ENCODE results near the gene ESPNL. TPM values are rescaled to one million over a fixed set of nuclear protein-coding genes. Genes with fewer than 3 reads are reported as not detected.

Gene ESPNL
- total RNA-seq, 2 donors from 2014 or later = 0.35 TPM; not detected in 1

DNA sequence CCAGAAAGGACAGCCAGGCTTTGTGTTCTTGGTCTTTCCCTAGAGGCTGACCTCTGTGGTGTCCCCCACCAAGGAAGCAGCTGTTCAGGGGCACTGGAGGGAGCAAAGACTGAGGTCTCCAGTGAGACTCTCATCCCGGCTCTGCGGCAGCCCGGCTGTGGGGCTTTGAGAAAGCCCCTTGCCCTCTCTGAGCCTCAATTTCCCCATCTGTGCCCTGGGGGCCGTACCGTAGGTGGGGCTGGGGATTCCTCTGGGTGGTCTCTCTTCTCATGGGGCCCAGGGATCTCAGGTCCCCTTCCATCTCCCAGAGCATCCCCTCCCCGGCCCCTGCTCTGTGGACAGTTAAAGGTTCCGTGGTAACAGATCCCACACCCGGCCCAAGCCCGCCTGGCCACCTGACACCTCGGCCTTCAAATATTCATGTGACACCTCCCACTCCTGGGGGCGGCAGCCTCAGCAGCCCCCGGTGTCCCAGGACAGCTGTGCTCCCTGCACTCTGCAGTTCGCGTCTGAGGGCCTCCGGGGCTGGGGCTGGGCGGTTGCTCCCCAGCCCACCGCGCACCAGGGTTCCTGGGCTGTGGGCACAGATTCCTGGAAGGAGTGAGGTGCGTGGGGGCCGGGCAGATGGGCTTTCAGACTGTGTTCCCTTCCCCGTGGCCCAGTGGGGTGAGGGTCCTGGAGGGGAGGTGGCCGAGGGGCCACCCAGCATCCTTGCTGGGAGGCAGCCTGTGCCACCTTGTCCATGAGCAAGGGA, 23.3 kb downstream of the ESPNL start:
- Histone ChIP-seq H3K36me3 (no peaks in the 10 kb centered on the region), H3K27ac (no peak overlapping the region), H3K9me3 (no peaks in the 10 kb centered on the region), H3K4me1 (ENCODE audit: control insufficient read depth in 1 of 2, low read depth in 2 of 2) (peaks cover 0 to 19% of the 10 kb centered on the region in 2 donors), H3K4me3 (no peak overlapping the region), H3K27me3 (replicated peaks; ENCODE audit: insufficient read depth) (no peaks in the 10 kb centered on the region)
- DNase-seq (ENCODE audit: low spot score) (no peak), ATAC-seq (ENCODE audit: insufficient number of reproducible peaks, low FRiP score, low read depth) (no peak)
- TF ChIP-seq, protein P1, sequence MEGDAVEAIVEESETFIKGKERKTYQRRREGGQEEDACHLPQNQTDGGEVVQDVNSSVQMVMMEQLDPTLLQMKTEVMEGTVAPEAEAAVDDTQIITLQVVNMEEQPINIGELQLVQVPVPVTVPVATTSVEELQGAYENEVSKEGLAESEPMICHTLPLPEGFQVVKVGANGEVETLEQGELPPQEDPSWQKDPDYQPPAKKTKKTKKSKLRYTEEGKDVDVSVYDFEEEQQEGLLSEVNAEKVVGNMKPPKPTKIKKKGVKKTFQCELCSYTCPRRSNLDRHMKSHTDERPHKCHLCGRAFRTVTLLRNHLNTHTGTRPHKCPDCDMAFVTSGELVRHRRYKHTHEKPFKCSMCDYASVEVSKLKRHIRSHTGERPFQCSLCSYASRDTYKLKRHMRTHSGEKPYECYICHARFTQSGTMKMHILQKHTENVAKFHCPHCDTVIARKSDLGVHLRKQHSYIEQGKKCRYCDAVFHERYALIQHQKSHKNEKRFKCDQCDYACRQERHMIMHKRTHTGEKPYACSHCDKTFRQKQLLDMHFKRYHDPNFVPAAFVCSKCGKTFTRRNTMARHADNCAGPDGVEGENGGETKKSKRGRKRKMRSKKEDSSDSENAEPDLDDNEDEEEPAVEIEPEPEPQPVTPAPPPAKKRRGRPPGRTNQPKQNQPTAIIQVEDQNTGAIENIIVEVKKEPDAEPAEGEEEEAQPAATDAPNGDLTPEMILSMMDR (IDR thresholded peaks at IDR 0.05) = no peak

DNA sequence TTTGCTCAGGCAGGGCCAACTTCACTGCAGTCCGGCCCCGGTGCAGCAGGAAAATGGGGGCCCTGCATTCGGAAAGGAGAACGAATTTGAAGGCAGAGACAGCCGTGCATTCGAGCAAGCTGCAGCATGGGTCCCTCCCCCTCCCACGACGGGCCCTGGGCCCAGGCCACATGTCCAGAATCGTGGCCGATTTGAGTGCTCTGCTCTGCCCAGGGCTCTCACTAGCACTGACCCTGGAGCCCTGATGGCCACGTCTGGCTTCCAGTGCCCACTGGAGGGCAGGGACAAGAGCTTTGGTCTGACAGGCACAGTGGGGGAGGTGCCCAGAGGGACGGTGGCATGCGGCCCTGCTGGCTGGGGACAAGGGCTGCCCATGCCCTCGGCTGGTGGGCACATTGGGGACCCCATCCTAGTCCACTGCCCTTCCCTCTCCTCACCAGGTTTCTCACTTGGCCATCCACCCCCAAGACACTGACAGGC, 23.9 kb downstream of the ESPNL start:
- TF ChIP-seq, protein P1 (IDR thresholded peaks at IDR 0.05) = no peak
- no peaks in the 10 kb centered on the region for H3K27me3 ChIP-seq (replicated peaks; ENCODE audit: insufficient read depth)
- ATAC-seq (ENCODE audit: insufficient number of reproducible peaks, low FRiP score, low read depth) = no peak
- no peak for DNase-seq (ENCODE audit: low spot score)
- no peak overlapping the region for H3K27ac ChIP-seq
- H3K9me3 ChIP-seq = no peaks in the 10 kb centered on the region
- peaks cover 0 to 19% of the 10 kb centered on the region in 2 donors for H3K4me1 ChIP-seq (ENCODE audit: control insufficient read depth in 1 of 2, low read depth in 2 of 2)
- H3K4me3 ChIP-seq = no peak overlapping the region
- H3K36me3 ChIP-seq = no peaks in the 10 kb centered on the region

DNA sequence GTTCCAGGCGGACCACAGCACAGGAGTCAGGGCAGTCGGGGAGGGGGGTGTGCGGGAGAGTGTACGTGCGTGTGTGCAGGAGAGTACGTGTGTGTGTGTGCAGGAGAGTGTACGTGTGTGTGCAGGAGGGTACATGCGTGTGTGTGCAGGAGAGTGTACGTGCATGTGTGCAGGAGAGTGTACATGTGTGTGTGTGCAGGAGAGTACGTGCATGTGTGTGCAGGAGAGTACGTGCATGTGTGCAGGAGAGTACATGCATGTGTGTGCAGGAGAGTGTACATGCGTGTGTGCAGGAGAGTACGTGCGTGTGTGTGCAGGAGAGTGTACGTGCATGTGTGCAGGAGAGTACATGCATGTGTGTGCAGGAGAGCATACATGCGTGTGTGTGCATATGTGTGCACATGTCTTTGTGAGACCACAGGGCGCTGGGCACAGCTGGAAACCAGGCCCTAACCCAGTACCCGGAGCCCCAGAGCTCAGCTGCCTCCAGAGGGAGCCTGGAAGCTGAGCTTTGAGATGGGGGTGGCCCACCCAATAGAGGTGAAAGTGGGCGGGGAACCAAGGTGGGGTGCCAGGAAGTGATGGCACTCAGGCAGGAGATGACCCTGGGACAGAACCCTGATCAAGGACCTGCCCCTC, 24.5 kb downstream of the ESPNL start:
- no peak for ATAC-seq (ENCODE audit: insufficient number of reproducible peaks, low FRiP score, low read depth)
- Histone ChIP-seq H3K4me3 (no peak overlapping the region), H3K27me3 (replicated peaks; ENCODE audit: insufficient read depth) (no peaks in the 10 kb centered on the region), H3K9me3 (no peaks in the 10 kb centered on the region), H3K36me3 (no peaks in the 10 kb centered on the region), H3K4me1 (ENCODE audit: control insufficient read depth in 1 of 2, low read depth in 2 of 2) (peaks cover 0 to 19% of the 10 kb centered on the region in 2 donors), H3K27ac (no peak overlapping the region)
- TF ChIP-seq, protein P1 (IDR thresholded peaks at IDR 0.05) = no peak
- DNase-seq (ENCODE audit: low spot score) = no peak

DNA sequence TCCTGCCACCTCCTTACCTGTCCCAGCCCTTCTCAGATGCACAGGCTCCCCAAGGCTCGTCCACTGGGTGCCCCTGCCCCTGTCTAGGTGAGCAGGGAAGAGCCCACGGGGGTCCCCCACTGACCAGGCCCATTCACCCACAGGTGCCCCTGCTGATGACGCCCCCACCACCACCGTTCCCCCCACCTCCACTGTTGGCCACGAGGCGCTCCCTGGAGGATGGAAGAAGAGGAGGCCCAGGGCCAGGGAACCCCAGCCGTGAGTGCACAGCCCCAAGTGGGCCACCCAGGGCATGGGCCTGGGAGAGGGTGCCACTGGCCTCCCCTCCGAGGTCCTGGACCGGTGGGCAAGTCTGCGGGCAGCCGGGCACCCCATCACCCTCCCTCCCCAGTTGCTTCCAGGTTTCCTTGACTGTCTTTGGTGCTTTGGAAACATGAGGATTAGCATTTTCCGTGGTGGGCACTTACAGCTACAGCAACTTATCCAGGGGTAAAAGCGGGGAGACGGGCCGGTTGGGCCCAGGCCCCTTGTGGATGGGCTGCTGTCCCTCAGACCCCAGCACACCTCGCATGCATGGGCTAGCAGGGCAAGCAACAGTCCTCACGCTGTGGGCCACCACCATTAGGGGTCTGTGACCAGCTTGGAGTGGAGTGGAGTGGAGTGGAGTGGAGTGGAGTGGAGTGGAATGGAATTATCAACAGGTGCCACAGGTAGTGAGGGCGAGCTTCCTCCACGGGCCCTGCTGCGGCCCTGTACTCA, 25.2 kb downstream of the ESPNL start:
- Histone ChIP-seq H3K36me3 (no peaks in the 10 kb centered on the region), H3K9me3 (no peaks in the 10 kb centered on the region), H3K4me1 (ENCODE audit: control insufficient read depth in 1 of 2, low read depth in 2 of 2) (peaks cover 0 to 18% of the 10 kb centered on the region in 2 donors), H3K4me3 (no peak overlapping the region), H3K27ac (no peak overlapping the region), H3K27me3 (replicated peaks; ENCODE audit: insufficient read depth) (no peaks in the 10 kb centered on the region)
- ATAC-seq (ENCODE audit: insufficient number of reproducible peaks, low FRiP score, low read depth) (no peak), DNase-seq (ENCODE audit: low spot score) (no peak)
- TF ChIP-seq, protein P1 (IDR thresholded peaks at IDR 0.05) = no peak

DNA sequence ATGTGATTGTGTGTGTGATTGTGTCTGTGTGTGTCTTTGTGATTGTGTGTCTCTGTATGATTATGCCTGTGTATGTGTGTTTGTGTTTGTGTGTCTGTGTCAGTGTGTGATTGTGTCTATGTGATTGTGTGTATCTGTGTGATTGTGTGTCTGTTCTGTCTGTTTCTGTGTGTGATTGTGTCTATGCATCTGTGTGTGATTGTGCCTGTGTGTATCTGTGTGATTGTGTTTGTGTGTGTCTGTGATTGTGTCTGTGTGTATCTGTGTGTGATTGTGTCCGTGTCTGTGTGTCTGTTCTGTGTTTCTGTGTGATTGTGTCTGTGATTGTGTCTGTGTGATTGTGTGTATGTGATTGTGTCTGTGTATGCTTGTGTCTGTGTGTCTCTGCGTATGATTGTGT, 26.2 kb downstream of the ESPNL start:
- Histone ChIP-seq H3K9me3 (no peaks in the 10 kb centered on the region), H3K27me3 (replicated peaks; ENCODE audit: insufficient read depth) (no peaks in the 10 kb centered on the region), H3K36me3 (no peaks in the 10 kb centered on the region), H3K27ac (no peak overlapping the region), H3K4me3 (no peak overlapping the region), H3K4me1 (ENCODE audit: control insufficient read depth in 1 of 2, low read depth in 2 of 2) (peaks cover 0 to 13% of the 10 kb centered on the region in 2 donors)
- no peak for ATAC-seq (ENCODE audit: insufficient number of reproducible peaks, low FRiP score, low read depth)
- TF ChIP-seq, protein P1 (IDR thresholded peaks at IDR 0.05) = no peak
- DNase-seq (ENCODE audit: low spot score) = no peak
